GM20431 (cell line): Measurements from ENCODE around the gene CAPN15.

Experiments
- in situ Hi-C: fragments of 300-500 bp; cut with MseI, MboI; formaldehyde crosslinking; loops from one replicate; pipeline ENCODE4 v1.15.0; 2020; ENCODE audit warnings: low sequenced_read_pairs; ENCODE audit not compliant: unreplicated experiment

The CAPN15 gene

GRCh38 chr16:524274-525040 lies 3.1 kb upstream of the CAPN15 start:
- in situ Hi-C loops: no loop called here

GRCh38 chr16:525123-525519 lies 2.4 kb upstream of the CAPN15 start:
- in situ Hi-C loops: no loop called here

GRCh38 chr16:525520-526180 lies 1.9 kb upstream of the CAPN15 start:
- in situ Hi-C loops: no loop called here

- in situ Hi-C loops: no loop called here
Observed at GRCh38 chr16:526181-527014, 1.1 kb upstream of the CAPN15 start.

GRCh38 chr16:528111-529011 lies 849 bp downstream of the CAPN15 start:
- in situ Hi-C loops: no loop called here

GRCh38 chr16:529012-529575 lies 1.6 kb downstream of the CAPN15 start:
- in situ Hi-C loops: no loop called here

- in situ Hi-C loops: no loop called here
Observed at GRCh38 chr16:530111-530817, 2.8 kb downstream of the CAPN15 start.

GRCh38 chr16:531494-532125 lies 4.1 kb downstream of the CAPN15 start:
- in situ Hi-C loops: no loop called here

GRCh38 chr16:533391-534123 lies 6.0 kb downstream of the CAPN15 start:
- in situ Hi-C loops: no loop called here

GRCh38 chr16:534135-534534 lies 6.6 kb downstream of the CAPN15 start:
- in situ Hi-C loops: no loop called here

GRCh38 chr16:534856-535445 lies 7.4 kb downstream of the CAPN15 start:
- in situ Hi-C loops: no loop called here

- in situ Hi-C loops: no loop called here
Observed at GRCh38 chr16:535446-536405, 8.2 kb downstream of the CAPN15 start.

GRCh38 chr16:536746-537145 lies 9.2 kb downstream of the CAPN15 start:
- in situ Hi-C loops: no loop called here

GRCh38 chr16:537415-538335 lies 10.2 kb downstream of the CAPN15 start:
- in situ Hi-C loops: no loop called here

GRCh38 chr16:539901-540530 lies 12.5 kb downstream of the CAPN15 start:
- in situ Hi-C loops: no loop called here
